ENCODE data around the gene NT5DC1. TPM values are rescaled to one million over a fixed set of nuclear protein-coding genes. Genes with fewer than 3 reads are reported as not detected.
"Not testable (repeated sequence)": the region's sequence is repeated elsewhere in the genome, so short reads cannot be mapped to it uniquely, and the experiment has no call there.

NT5DC1 gene
- total and polyA plus RNA-seq, 9 donors = 8.2 to 25.0 (median 19.4) TPM

DNA sequence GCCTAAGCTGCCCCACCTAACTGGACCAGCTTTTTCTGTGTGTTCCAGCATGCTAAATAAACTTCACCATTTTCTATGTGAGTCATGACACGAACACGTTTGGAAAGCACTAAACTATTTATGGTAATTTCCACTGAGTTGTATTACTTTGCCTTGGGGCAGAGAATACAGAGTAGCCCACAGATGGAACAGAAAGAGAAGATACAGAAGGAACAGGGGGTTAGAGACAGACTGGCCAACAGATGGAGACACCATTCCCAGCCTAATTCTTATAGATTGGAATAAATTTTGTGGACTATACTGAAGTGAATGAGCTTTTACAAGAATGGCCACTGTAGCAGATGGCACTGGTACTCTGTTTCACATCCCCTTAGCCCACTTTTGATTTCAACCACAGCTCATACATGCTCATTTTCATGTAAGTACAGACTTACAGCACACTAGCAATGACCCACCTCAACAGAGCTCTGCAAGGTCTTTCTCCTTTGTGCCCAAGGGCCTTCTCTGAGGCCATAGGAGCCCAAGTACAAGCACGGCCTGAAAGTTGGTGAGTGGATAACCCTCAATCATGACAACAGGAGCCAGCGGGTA, 13.1 kb upstream of the NT5DC1 start:
- 100% methylated on average over 2 of the region's 4 CpGs for WGBS (ENCODE audit: insufficient coverage)
- DNase-seq = no peak
- H3K27ac ChIP-seq (ENCODE audit: low read length) = no peak overlapping the region
- H3K4me1 ChIP-seq (ENCODE audit: control insufficient read depth, insufficient read depth, low read length) = no peaks in the 10 kb centered on the region
- H3K27me3 ChIP-seq (ENCODE audit: control insufficient read depth, insufficient read depth, low read length) = no peaks in the 10 kb centered on the region
- no peaks in the 10 kb centered on the region for H3K36me3 ChIP-seq (ENCODE audit: control insufficient read depth, insufficient read depth, low read length)
- H3K9me3 ChIP-seq (replicated peaks; ENCODE audit: control insufficient read depth, low read depth, low read length) = no peaks in the 10 kb centered on the region
- no peak overlapping the region for H3K4me3 ChIP-seq (ENCODE audit: low read length)

DNA sequence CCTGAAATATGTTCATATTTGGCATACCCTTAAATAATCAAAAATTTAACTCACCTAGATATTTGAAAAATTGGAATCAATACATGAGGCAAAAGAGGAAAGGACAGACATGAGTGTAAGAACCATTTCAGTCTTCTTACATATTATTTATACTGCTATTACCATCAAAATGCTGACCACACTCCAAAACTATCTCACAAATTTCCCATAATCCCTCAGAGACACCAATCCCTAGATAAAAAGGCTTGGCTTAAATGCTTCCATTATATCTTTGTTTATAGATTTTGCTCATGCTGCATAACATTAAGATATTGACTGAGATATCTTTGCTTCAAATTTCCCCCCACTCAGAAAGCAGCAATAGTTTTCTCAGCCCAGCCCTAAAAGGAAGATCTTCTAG, 11.7 kb upstream of the NT5DC1 start:
- Histone ChIP-seq H3K36me3 (ENCODE audit: control insufficient read depth, insufficient read depth, low read length) (no peaks in the 10 kb centered on the region), H3K27ac (ENCODE audit: low read length) (no peak overlapping the region), H3K4me3 (ENCODE audit: low read length) (no peak overlapping the region), H3K9me3 (replicated peaks; ENCODE audit: control insufficient read depth, low read depth, low read length) (no peaks in the 10 kb centered on the region), H3K4me1 (ENCODE audit: control insufficient read depth, insufficient read depth, low read length) (no peaks in the 10 kb centered on the region), H3K27me3 (ENCODE audit: control insufficient read depth, insufficient read depth, low read length) (no peaks in the 10 kb centered on the region)
- no peak for DNase-seq

- Histone ChIP-seq H3K27me3 (ENCODE audit: control insufficient read depth, insufficient read depth, low read length) (no peaks in the 10 kb centered on the region), H3K27ac (ENCODE audit: low read length) (no peak overlapping the region), H3K4me3 (ENCODE audit: low read length) (no peak overlapping the region), H3K36me3 (ENCODE audit: control insufficient read depth, insufficient read depth, low read length) (no peaks in the 10 kb centered on the region), H3K9me3 (replicated peaks; ENCODE audit: control insufficient read depth, low read depth, low read length) (no peaks in the 10 kb centered on the region), H3K4me1 (ENCODE audit: control insufficient read depth, insufficient read depth, low read length) (no peaks in the 10 kb centered on the region)
- WGBS (ENCODE audit: insufficient coverage) = no CpG with 5 or more reads among the region's 2 CpGs
- DNase-seq = no peak
Observed at GRCh38 chr6:116090251-116090650, 10.4 kb upstream of the NT5DC1 start.

- H3K27me3 ChIP-seq (ENCODE audit: control insufficient read depth, insufficient read depth, low read length) = no peaks in the 10 kb centered on the region
- peaks cover 9% of the 10 kb centered on the region for H3K9me3 ChIP-seq (replicated peaks; ENCODE audit: control insufficient read depth, low read depth, low read length)
- H3K4me3 ChIP-seq (ENCODE audit: low read length) = no peak overlapping the region
- H3K36me3 ChIP-seq (ENCODE audit: control insufficient read depth, insufficient read depth, low read length) = no peaks in the 10 kb centered on the region
- H3K27ac ChIP-seq (ENCODE audit: low read length) = no peak overlapping the region
- 97% methylated on average over 6 of the region's 7 CpGs for WGBS (ENCODE audit: insufficient coverage)
- H3K4me1 ChIP-seq (ENCODE audit: control insufficient read depth, insufficient read depth, low read length) = no peaks in the 10 kb centered on the region
- DNase-seq = no peak
Observed at GRCh38 chr6:116094041-116094440, 6.6 kb upstream of the NT5DC1 start.

DNA sequence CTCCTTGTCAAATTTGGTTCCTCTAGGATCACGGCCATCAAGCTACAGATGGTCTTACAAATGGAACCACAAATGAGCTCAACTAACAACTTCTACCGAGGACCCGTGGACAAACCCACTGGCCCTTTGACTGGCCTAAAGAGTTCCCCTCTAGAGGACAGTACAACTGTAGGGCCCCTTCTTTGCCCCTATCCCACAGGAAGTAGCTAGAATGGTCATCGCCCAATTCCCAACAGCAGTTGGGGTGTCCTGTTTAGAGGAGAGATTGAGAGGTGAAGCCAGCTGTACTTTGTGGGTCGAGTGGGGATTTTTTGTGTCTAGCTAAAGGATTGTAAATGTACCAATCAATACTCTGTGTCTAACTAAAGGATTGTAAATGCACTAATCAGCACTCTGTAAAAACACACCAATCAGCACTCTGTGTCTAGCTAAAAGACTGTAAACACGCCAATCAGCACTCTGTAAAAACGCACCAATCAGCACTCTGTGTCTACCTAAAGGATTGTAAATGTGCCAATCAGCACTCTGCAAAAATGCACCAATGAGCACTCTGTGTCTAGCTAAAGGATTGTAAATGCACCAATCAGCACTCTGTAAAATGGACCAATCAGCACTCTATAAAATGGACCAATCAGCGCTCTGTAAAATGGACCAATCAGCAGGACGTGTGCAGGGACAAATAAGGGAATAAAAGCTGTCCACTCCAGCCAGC, 4.4 kb upstream of the NT5DC1 start:
- not testable (repeated sequence) for DNase-seq; H3K4me1 ChIP-seq (ENCODE audit: control insufficient read depth, insufficient read depth, low read length); H3K27me3 ChIP-seq (ENCODE audit: control insufficient read depth, insufficient read depth, low read length); H3K9me3 ChIP-seq (replicated peaks; ENCODE audit: control insufficient read depth, low read depth, low read length); H3K27ac ChIP-seq (ENCODE audit: low read length); H3K36me3 ChIP-seq (ENCODE audit: control insufficient read depth, insufficient read depth, low read length); H3K4me3 ChIP-seq (ENCODE audit: low read length)
- 91% methylated on average over 4 of the region's 9 CpGs for WGBS (ENCODE audit: insufficient coverage)

DNA sequence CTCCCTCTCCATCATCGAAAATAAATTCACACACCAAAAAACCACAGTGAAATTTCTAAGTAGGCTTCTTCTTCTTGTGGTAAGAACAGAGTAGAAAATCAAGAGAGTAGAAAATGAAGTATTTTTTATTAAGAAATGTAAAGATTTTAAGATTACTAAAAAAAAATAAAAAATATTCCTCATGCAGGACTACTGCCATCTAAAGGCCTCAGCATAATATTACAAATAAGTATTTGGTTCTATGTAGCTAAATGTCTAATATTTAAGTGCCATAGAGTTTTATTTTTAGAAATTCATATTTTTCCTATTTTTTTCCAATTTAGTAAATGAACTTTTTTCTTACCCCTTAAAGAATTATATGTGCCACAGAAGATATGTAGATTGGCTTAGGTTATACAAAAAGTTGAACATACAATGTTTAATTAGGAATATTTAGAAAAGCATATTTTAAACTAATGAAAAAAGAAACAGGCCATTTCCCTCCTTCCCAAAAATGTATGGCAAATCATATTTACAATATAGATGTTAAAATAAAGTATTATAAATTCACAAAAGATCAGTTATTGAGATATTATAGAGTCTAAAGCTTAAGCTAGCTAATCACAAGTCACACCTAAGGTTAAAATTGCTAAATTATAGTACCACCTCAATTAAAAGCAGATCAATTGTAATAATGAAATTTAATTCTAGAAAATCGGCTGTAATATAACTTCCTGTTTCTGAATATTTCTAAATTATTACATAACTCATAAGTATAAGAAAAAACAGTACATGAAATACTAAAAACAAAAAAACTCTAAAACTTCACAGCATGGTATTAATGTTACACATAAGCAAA, 3.5 kb upstream of the NT5DC1 start:
- Histone ChIP-seq H3K4me3 (ENCODE audit: low read length) (no peak overlapping the region), H3K27me3 (ENCODE audit: control insufficient read depth, insufficient read depth, low read length) (peaks cover 2% of the 10 kb centered on the region), H3K36me3 (ENCODE audit: control insufficient read depth, insufficient read depth, low read length) (no peaks in the 10 kb centered on the region), H3K9me3 (replicated peaks; ENCODE audit: control insufficient read depth, low read depth, low read length) (peaks cover 9% of the 10 kb centered on the region), H3K27ac (ENCODE audit: low read length) (no peak overlapping the region), H3K4me1 (ENCODE audit: control insufficient read depth, insufficient read depth, low read length) (peaks cover 4% of the 10 kb centered on the region)
- no CpG with 5 or more reads among the region's 2 CpGs for WGBS (ENCODE audit: insufficient coverage)
- DNase-seq = no peak

DNA sequence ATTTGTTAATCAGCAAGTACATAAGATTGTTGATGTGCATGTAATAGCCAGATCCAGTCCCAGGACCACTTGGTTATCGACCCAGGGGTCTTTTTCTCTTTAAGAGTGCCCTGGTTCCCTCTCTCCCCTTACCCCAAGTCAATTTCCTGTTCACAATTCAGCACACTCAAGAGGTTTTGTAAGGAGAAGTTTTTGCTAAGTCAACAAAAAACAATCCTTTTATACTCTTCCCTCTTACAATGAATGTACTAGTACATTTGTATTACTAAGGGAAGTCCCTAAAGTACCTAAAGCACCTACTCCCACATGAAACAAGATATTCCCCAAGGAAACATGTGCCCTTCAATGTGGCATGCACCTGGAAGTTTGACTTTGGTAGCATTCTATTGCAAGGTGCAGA, 1.6 kb upstream of the NT5DC1 start:
- Histone ChIP-seq H3K4me1 (ENCODE audit: control insufficient read depth, insufficient read depth, low read length) (peaks cover 4% of the 10 kb centered on the region), H3K27ac (ENCODE audit: low read length) (no peak overlapping the region), H3K4me3 (ENCODE audit: low read length) (no peak overlapping the region), H3K27me3 (ENCODE audit: control insufficient read depth, insufficient read depth, low read length) (peaks cover 2% of the 10 kb centered on the region), H3K36me3 (ENCODE audit: control insufficient read depth, insufficient read depth, low read length) (no peaks in the 10 kb centered on the region), H3K9me3 (replicated peaks; ENCODE audit: control insufficient read depth, low read depth, low read length) (peaks cover 9% of the 10 kb centered on the region)
- no CpG with 5 or more reads among the region's 1 CpG for WGBS (ENCODE audit: insufficient coverage)
- no peak for DNase-seq

DNA sequence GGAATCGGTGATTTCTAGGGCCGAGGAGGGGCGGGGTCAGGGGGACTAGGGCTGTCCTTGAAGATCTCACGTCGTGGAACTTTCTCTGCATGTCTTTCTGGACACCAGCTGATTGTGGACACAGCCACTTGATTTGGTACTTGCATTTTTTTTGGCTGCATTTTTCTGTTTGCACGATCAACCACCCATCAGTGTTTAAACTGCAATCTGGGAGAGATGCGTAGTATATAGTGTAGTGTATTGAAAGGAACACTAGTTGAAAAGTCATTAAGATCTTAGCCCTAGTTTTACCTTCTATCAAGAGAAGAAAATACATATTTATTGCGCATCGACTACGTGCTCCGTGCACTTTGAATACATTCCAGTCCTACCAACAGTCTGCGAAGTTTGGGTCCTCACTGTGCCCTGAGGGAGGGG, 657 bp downstream of the NT5DC1 start:
- Histone ChIP-seq H3K27me3 (ENCODE audit: control insufficient read depth, insufficient read depth, low read length) (peaks cover 2% of the 10 kb centered on the region), H3K9me3 (replicated peaks; ENCODE audit: control insufficient read depth, low read depth, low read length) (no peaks in the 10 kb centered on the region), H3K36me3 (ENCODE audit: control insufficient read depth, insufficient read depth, low read length) (no peaks in the 10 kb centered on the region), H3K4me1 (ENCODE audit: control insufficient read depth, insufficient read depth, low read length) (peaks cover 4% of the 10 kb centered on the region), H3K27ac (ENCODE audit: low read length) (peak overlapping the region; percentile 83), H3K4me3 (ENCODE audit: low read length) (peak overlapping the region; percentile 67)
- no peak for DNase-seq
- WGBS (ENCODE audit: insufficient coverage) = 0% methylated on average over 5 of the region's 12 CpGs

GRCh38 chr6:116101790-116102189, 1.1 kb downstream of the NT5DC1 start:
- no CpG with 5 or more reads among the region's 2 CpGs for WGBS (ENCODE audit: insufficient coverage)
- peaks cover 4% of the 10 kb centered on the region for H3K4me1 ChIP-seq (ENCODE audit: control insufficient read depth, insufficient read depth, low read length)
- H3K9me3 ChIP-seq (replicated peaks; ENCODE audit: control insufficient read depth, low read depth, low read length) = no peaks in the 10 kb centered on the region
- peaks cover 2% of the 10 kb centered on the region for H3K27me3 ChIP-seq (ENCODE audit: control insufficient read depth, insufficient read depth, low read length)
- H3K36me3 ChIP-seq (ENCODE audit: control insufficient read depth, insufficient read depth, low read length) = no peaks in the 10 kb centered on the region
- no peak overlapping the region for H3K27ac ChIP-seq (ENCODE audit: low read length)
- DNase-seq = peak; percentile 20
- H3K4me3 ChIP-seq (ENCODE audit: low read length) = peak overlapping the region; percentile 67

- 87% methylated on average over 2 of the region's 4 CpGs for WGBS (ENCODE audit: insufficient coverage)
- Histone ChIP-seq H3K4me3 (ENCODE audit: low read length) (no peak overlapping the region), H3K27ac (ENCODE audit: low read length) (no peak overlapping the region), H3K27me3 (ENCODE audit: control insufficient read depth, insufficient read depth, low read length) (peaks cover 2% of the 10 kb centered on the region), H3K36me3 (ENCODE audit: control insufficient read depth, insufficient read depth, low read length) (no peaks in the 10 kb centered on the region), H3K9me3 (replicated peaks; ENCODE audit: control insufficient read depth, low read depth, low read length) (no peaks in the 10 kb centered on the region), H3K4me1 (ENCODE audit: control insufficient read depth, insufficient read depth, low read length) (peaks cover 4% of the 10 kb centered on the region)
- DNase-seq = no peak
Observed at GRCh38 chr6:116102873-116103272, 2.2 kb downstream of the NT5DC1 start.
